ENCODE data around the gene PIGQ. TPM values are rescaled to one million over a fixed set of nuclear protein-coding genes. Genes with fewer than 3 reads are reported as not detected.

Gene PIGQ
- total RNA-seq (2014; rRNA removed; shearing (Covaris generic)) = 38.2 and 53.0 TPM in 2 replicates
- 30.1 and 37.3 TPM in 2 replicates for polyA plus RNA-seq (2015; cell fraction: cytosol; rRNA removed)
- polyA plus RNA-seq (2015; cell fraction: nucleus; rRNA removed) = 68.4 and 71.1 TPM in 2 replicates

DNA sequence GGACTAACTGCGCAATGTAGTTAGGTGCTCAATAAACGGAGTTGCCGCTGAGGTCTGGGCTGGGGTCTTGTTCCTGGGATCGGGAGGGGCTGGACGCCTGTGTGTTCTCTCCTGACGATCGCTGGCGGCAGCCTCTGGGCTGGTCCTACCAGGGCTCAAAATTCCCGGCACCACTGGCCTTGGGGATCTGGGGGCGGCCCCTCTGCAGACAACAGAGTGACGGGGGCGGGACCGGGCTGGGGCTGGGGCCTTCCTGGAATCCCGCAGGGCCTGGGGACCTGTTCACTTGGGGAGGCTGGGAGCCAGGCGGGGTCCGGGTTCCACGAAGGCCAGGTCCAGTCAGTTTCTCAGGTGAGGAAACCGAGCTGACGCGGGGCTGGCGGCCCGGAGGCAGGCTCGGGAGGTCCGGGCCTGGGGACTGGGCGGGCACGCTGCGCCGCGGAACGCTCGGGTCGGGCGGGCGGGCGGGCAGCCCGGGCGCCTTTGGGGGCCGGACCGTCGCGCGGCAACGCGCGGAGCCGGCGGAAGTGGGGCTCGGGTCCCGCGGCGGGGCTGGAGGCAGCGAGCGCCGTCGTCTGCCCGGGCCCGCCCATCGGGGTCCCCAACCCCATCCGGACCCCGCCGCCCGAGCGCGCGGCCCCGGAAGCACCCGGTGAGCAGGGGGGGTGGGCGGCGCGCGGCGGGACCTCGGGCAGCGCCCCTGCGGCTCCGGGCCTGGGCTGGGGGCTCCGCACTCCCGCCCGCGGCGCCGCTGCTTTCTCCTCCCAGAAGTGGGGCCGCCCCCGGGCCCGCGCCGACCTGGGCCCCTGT, at the start of gene PIGQ:
PIGQ (plus strand) TSS at position 524 of the 810 bp plus-strand sequence. CDS start 4,107 bp downstream, outside the sequence.
- peak; percentile 34 for DNase-seq (ENCODE audit: low read depth)

DNA sequence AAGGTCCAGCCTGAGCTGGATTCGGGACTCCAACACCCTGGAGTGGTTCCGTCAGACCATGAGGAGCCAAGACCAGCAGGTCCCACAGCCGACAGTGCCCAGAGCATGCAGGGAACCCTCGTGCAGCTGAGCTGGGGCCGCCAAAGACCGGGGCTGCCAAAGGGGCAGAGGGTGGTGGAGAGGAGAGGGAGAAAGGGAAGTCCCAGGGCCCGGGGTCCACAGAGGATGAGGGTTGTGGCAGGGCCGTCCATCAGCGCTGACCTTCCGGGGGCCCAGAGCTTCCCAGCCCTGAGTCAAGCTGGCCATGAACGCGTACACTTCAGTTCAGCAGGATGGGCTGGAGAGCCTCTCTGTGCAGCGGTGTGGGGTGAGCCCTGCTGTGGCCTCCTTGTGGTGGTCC, 48.9 kb upstream of the PIGQ start:
- no peak for DNase-seq (ENCODE audit: low read depth)

DNA sequence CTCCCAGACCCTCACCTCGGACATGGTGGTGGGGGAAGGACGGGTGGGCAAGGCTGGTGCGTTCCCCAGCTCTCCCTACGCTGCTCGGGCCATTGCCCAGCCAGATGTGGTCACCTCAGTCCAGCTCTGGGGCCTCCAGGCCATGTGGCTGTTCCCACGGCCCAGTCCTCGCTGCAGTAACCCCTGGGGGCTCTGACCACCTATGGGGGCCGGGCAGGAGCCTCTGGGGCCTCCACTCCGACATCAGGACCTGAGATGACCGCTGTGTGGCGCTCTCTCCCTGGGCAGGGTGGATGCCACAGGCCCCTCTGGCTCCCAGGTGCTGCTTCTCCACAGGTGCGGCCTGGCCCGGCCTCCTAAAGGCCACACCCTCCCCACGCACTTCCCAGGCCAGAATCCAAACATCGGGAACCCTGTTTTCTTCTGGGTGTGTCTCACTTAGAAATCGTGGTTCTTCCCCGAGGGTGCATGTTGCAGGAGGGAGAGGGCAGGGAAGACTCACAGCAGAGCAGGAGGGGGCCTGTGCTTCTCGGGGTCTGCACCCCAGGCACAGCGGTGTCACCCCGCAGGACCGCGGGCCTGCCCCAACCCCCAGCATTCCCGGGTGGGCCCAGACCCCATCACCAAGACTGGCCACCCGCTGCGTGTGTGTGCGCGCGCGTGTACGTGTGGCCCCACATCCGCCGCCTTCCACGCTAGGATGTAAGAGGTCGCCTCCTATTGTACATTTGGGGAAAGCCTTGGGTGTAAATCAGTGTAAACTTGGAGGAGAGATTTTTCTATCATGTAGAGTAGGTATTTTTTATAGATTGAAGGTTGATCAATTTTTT, 48.2 kb upstream of the PIGQ start:
- no peak for DNase-seq (ENCODE audit: low read depth)

DNA sequence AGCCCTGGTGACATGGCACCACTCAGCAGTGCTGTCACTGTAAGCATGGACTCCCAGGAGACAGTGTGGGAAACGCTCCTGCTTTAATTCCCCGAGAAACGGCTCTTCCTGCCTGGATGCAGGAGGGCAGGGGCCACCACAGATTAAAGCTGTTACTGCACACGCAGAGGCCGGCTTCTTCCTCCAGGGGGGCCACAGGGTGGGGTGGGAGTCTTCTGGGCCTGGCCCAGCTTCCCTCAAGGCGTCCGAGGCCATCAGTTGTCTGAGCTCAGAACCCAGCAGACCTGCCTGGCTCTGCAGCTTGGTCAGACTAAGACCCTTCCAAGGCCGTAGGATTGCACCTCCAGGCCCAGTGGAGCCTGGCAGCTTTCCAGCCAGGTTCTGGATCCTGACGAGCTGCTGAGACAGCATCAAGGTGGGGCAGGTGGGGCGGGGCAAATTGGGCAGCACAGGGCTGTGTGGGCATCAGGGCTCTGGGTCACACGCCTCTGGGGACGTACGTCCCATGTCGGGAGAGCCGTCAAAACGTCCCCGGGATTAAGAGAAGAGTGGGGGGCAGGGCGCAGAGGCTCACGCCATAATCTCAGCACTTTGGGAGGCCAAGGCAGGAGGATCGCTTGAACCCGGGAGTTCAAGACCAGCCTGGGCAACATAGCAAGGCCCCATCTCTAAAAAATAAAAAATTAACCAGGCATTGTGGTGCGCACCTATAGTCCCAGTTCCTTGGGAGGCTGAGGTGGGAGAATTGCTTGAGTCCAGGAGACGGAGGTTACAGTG, 47.3 kb upstream of the PIGQ start:
- no peak for DNase-seq (ENCODE audit: low read depth)

DNA sequence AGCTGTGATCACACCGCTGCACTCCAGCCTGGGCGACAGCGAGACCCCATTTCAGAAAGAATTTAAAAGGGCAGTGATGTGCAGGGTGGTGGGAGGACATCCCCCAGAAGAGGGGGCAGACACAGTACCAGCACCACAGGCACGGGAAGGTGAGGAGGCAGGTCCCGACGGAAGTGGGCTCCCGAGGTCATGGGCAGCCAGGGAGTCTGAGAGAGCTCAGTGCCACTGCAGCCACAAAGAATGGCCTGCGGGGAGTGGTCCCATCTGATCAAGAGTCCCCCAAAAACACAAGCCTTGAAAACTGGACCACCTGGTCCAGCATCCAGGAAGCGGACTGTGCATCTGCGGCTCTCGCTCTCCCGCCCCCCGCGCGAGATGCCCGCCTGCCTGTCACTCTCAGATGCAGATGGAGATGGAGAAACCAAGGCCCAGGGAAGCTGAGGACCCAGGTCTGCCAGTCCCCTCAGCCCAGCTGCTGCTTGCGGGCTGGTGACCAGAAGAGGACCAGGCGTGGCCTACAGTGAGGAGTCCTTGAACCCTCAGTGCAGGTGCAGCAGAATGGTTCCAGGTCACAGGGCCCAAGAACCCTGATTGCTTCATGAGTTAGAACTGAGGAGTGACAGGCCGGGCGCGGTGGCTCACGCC, 46.5 kb upstream of the PIGQ start:
- no peak for DNase-seq (ENCODE audit: low read depth)

DNA sequence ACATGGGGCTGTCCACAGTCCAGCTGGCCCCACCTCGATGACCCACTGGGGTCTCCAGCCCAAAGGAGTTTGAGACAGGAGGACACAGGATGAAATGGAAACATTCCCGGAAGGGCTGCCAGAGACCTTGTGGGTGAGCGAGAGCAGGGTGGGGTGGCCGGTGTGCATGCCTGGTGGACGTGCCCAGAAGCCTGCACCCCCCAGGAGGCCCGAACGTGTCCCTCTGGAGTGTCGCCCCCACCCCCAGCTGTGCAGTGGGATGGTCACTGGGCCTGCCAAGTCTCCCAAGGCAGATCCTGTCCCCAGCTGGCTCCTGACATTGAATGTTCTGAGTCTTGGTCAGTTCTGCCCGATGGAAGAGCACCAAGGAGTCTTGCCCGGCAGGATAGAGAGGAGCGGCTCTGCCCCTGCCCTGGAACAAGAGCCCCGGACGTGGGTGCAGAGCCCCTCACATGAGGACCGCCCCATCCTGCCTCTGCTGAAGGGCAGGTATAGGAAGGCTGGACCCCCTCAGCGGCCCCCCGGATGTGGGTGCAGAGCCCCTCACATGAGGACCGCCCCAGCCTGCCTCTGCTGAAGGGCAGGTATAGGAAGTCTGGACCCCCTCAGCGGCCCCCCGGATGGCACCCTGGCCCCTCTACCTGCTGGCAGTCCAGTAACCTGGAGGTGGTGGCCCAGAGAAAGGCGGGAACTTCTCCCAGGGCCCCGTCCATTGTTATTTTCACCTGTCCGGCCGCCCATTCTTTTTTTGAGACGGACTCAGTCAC, 45.3 kb upstream of the PIGQ start:
- no peak for DNase-seq (ENCODE audit: low read depth)

DNA sequence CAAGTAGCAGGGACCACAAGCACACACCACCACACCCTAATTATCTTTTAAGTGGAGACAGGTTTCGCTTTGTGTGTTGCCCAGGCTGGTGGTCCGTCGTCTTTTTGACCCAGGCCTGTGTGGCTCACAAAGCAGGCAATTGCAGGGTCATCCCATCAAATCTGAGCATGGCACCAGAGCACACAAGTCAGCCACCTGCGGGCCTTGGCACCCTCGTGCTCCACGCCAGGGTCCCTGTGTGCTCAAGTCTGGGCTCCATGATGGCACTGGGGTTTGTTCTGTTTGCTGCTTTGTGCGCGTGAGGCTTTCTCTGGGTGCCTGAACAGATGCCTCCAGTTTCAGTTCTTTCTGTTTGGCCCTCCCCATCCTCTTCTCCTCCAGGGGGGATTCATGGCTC, 44.6 kb upstream of the PIGQ start:
- no peak for DNase-seq (ENCODE audit: low read depth)

DNA sequence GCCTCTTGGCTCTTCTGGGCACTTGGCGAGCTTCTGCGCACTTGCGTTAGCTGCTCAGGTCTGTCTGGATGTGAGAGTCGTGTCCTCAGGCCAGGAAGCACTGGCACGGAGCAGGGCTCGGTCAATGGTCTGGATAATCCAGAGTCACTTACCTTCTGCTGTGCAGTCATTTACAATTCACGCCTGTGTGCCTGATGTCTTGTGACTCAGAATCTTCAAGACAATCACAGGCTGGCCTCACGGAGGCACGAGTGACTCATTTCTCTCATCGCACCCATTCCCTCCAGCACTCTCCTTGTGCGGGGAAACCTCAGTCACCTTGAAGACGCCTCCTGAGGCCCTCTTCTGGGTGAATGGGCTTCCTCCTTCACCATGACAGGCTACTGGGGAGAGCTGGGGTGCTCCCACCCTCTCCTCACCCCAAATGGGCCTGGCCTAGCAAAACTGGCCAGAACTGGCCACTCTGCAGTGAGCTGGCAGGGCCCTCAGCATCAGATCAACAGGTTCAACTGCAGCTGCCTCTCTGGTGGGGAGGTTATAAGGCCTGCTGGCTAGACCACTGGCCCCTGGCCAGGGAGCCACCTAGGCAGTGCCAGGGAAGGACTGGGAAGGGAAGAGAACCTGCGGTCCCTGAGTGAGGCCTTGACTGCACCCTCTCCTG, 44.1 kb upstream of the PIGQ start:
- peak; percentile 94 for DNase-seq (ENCODE audit: low read depth)

DNA sequence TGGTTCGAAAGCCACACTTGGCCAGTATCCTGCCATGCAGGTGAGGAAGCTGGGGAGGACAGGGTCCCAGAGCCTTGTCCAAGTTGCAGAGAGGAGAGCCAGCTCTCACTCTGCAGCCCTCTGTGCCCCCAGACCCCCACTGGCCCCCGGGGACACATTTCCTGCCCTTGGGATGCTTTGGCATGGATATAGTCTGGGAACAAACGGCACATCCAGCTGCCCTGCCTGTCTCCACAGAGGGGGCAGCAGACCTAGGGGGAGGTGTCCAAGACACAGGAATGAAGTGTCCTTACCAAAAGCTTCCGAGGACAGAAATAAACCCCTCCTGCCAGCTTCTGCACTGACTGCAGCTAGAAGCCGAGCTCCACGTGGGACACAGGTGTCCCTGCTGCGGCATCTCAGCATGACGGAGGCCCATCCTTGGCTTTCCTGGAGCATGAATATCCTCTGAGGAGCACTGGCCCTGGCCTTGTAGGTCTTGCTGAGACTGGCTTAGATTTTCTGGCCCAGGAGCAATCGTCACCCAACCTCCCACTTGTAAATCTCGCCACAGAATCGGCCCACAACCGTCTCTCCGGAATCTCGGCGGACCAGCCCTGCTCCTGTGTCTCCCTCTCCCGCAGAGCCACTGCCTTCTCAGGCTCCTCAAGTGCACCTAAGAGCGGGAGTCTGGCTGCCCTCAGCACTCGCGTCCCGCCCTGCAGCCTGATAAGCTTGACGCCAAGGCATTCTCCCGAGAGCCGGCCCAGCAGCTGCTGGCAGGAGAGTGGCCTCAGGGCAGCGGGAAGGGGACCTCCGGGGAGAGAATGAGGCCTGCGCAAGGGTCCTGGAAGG, 43.4 kb upstream of the PIGQ start:
- DNase-seq (ENCODE audit: low read depth) = peak; percentile 22

DNA sequence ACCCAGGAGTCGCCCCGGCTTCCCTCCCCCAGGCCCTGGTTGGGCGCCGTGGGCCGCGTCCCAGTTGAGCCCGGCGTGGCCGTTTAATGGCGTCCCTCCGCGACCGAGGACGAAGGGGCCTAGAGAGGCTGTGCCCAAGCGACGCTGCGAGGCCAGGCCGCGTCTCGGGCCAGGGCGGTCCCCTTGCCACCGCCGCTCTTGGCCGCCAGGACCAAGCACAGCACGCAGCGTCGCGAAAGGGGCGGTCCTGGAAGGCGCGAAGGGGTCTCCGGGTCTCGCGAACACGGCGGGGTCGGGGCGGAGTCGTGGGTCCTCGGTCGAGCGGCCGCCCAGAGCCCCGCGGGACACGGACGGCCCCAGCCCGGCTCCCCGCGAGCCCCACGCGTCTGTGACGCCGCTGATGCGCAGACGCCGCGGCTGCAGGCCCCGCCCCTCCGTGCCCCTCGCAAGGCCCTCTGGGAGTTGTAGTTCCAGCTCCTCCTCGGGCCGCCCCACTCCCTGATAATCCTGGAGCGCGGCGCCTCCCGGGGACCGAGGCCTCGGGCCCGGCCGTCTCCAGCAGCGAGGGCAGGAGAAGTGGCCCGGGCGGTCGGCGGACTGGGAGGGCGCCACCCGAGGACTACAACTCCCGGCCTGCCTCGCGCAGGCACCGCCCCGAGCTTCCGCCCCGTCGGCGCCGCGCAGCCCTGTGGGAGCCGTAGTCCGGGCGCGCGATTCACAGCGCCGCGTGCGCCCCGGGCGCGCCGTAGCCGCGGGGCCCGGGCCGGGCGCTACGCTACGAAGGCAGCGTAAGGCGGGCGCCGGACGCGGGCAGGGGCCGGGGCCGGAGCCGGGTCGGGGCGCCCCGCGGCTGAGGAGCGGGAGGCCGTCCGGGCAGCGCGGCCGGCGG, 42.5 kb upstream of the PIGQ start, which contains the start of gene CAPN15:
CAPN15 (plus strand) TSS at position 698 of the 889 bp plus-strand sequence. CDS start 19,127 bp downstream, outside the sequence.
- peak; percentile 87 for DNase-seq (ENCODE audit: low read depth)

DNA sequence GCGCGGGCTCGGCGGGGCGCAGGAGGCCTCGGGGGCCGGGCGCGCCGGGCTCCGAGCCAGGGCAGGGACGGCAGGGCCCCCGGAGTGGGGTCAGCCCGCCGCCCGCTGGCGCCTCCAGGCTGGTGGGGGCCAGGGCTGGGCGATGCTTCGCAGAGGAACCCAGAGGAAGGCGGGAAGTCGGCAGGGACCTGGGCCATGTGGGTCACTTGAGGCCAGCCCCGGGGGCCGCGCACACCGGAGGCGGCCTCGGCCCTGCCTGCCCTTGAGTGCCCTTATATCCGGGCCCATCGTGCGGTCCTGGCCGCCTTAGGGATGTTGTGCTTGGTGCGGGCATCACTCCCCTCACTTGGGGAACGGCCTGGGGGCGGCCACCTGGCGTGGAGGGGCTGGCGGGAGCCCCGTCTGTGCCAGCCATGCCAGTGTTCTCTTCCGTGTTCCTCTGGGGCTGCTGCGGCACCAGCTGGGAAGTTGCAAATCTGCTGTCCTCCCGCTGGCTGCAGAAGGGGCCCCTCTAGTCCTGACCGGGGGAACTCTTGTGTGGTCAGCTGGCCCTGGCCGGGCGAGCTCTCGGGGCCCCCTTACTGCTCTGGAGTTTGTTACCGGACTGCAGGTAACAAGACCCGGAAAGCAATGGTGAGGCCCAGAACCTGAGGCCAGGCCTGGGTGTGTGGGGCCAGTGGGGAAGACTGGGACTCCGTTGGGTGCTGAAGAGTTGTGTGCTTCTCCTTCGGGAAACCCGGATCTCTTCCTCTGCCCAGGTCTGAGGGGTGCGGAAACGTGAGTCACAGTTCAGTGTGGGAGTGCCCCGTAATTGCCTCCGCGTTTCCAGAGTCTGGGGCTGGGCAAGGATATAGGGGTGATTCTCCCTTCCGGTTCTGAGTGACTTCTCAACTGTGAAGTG, 41.4 kb upstream of the PIGQ start:
- peak; percentile 82 for DNase-seq (ENCODE audit: low read depth)

DNA sequence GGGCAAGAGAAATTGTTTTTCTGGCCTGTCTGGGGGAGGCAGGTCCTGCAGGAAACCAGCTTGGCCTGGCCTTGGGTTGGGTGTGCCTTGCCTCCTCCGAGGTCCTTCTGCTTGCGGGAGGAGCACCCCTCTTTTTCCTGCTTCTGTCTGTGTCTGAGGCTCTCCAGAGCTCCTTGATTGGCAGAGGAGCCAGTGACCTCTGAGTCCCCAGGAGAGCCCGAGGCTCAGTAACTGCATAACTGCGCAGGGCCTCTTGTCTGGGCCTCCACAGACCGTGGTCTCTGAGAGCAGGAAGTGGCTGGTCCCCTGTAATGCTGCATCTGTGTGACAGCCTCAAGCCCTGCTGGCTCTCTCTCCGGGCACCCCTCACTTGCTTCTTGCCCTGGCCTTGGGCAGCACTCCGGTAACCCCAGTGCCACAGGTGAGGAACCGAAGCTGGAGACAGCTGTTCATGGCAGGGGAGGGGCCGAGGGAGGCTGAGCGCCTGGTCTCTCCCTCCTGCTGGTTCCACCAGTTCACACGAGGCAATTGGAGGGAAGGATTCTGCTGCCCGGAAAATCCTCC, 40.7 kb upstream of the PIGQ start:
- no peak for DNase-seq (ENCODE audit: low read depth)

DNA sequence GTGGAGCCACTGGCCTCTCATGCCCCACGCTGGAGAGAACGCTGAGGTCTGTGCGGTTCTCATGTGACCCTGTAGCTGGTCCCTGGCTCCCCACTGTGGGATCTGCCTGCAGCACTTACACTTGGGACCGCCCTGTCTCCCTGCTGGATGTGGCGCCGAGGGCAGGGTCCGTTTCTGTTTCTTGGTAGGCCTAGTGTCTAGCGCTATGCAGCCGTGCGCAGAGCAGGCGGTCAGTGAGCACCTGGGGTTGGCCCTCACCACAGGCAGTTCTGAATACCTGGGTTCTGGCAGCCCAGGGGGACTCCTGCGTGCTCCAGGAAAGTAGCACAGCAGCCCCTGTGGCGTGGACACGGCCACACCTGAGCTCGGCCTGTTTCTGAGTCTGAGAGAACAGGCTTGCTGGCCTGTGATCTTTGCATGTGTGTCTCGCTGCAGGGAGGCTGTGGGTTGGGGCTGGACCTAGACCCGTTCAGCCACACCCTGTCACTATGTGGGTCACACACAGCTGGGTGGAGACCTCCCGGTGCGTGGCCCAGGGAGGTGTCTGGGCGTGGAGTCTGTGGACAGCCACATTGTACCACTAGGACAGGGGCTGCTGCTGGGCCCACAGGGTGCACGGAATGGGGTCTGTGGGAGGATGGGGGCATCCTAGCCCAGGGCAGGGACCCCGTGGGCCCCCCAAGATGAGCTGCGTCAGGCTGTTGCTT, 39.5 kb upstream of the PIGQ start:
- DNase-seq (ENCODE audit: low read depth) = no peak

DNA sequence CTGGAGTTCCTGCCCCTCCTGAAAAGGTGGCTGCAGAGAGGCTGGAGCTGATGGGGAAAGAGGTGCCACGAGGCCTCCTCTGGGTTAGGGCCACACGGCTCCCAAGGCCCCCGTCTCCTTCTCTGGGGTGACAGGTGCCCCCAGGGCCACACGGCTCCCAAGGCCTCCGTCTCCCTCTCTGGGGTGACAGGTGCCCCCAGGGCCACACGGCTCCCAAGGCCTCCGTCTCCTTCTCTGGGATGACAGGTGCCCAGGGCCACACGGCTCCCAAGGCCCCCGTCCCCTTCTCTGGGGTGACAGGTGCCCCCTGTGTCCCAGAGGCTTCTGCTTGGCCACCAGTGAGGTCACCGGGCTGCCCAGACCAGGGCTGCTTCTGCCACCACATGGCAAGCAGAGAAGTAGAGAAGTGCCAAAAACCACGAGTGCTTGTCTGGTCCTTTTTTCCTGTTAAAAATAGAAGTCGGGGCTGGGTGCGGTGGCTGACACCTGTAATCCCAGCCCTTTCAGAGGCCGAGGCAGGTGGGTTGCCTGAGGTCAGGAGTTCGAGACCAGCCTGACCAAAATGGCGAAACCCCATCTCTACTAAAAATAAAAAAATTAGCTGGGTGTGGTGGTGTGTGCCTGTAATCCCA, 38.2 kb upstream of the PIGQ start:
- no peak for DNase-seq (ENCODE audit: low read depth)
